ENCODE data around the gene GALNT17.

- TF ChIP-seq POLR2A (IDR thresholded peaks at IDR 0.05): no peak
- TF ChIP-seq, protein P1, sequence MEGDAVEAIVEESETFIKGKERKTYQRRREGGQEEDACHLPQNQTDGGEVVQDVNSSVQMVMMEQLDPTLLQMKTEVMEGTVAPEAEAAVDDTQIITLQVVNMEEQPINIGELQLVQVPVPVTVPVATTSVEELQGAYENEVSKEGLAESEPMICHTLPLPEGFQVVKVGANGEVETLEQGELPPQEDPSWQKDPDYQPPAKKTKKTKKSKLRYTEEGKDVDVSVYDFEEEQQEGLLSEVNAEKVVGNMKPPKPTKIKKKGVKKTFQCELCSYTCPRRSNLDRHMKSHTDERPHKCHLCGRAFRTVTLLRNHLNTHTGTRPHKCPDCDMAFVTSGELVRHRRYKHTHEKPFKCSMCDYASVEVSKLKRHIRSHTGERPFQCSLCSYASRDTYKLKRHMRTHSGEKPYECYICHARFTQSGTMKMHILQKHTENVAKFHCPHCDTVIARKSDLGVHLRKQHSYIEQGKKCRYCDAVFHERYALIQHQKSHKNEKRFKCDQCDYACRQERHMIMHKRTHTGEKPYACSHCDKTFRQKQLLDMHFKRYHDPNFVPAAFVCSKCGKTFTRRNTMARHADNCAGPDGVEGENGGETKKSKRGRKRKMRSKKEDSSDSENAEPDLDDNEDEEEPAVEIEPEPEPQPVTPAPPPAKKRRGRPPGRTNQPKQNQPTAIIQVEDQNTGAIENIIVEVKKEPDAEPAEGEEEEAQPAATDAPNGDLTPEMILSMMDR (IDR thresholded peaks at IDR 0.05): no peak
Measured at GRCh38 chr7:71497256-71497946, 365.5 kb downstream of the GALNT17 start.
